Cardiac fibroblast (primary cell): Measurements from ENCODE around the gene APOC3.

Experiments
- DNase-seq, 2 donors: peaks; one replicate each; pipeline versions ENCODE4 v3.0.0 to v3.0.0-alpha.2; 2010; ENCODE audit warnings: low read depth in 2 of 2
- H3K4me3 ChIP-seq, 2 donors: replicated peaks in 1 of 2; 1 replicate in 1 of 2; 2 replicates in 1 of 2; pipeline ENCODE4 v1.5.1; 2011; ENCODE audit warnings: low read depth in 2 of 2, low read length in 2 of 2, mild to moderate bottlenecking in 2 of 2, moderate library complexity in 1 of 2
- TF ChIP-seq, protein P1 (sequence below): IDR thresholded peaks from one replicate; pipeline ENCODE4 v1.5.1; 2011; ENCODE audit warnings: low read depth, mild to moderate bottlenecking, low read length, inconsistent platforms

Gene APOC3

DNA sequence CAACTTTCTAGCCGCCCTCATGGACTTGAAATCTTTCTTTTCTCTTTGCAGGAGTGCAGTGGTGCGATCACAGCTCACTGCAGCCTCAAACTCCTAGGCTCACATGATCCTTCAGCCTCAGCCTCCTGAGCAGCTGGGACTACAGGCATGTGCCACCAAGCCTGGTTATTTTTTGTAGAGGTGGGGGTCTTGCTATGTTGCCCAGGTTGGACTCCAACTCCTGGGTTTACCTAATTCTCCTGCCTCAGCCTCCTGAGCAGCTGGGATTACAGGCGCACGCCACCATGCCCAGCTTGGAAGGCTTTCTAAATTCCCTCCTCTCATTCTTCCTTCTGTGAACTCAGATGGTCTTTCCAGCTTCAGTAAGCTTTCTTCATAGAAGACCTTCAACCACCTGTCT lies 12.4 kb downstream of the APOC3 start:
- TF ChIP-seq, protein P1, sequence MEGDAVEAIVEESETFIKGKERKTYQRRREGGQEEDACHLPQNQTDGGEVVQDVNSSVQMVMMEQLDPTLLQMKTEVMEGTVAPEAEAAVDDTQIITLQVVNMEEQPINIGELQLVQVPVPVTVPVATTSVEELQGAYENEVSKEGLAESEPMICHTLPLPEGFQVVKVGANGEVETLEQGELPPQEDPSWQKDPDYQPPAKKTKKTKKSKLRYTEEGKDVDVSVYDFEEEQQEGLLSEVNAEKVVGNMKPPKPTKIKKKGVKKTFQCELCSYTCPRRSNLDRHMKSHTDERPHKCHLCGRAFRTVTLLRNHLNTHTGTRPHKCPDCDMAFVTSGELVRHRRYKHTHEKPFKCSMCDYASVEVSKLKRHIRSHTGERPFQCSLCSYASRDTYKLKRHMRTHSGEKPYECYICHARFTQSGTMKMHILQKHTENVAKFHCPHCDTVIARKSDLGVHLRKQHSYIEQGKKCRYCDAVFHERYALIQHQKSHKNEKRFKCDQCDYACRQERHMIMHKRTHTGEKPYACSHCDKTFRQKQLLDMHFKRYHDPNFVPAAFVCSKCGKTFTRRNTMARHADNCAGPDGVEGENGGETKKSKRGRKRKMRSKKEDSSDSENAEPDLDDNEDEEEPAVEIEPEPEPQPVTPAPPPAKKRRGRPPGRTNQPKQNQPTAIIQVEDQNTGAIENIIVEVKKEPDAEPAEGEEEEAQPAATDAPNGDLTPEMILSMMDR = no peak
- no peak overlapping the region for H3K4me3 ChIP-seq
- no peak for DNase-seq

DNA sequence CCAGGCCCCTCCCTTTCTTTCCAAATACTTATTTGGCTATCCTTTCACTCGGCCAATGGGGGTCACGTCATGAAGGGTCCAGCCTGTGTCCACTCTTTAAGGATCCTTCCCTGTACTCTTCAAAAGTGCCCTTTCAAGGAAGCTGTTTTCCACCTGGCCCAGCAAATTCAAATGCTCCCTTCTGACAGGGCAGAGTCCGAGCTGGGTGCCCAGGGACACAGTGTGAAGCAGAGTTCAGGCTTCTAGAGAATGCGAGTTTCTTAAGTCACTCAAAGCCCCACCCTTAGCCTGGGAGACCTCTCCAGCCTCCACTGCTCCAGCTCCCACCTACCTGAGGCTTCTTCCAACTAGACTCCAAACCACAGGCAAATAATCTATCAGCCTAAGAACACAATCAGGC lies 13.2 kb downstream of the APOC3 start:
- no peak for DNase-seq
- H3K4me3 ChIP-seq = no peak overlapping the region
- TF ChIP-seq, protein P1 = no peak

DNA sequence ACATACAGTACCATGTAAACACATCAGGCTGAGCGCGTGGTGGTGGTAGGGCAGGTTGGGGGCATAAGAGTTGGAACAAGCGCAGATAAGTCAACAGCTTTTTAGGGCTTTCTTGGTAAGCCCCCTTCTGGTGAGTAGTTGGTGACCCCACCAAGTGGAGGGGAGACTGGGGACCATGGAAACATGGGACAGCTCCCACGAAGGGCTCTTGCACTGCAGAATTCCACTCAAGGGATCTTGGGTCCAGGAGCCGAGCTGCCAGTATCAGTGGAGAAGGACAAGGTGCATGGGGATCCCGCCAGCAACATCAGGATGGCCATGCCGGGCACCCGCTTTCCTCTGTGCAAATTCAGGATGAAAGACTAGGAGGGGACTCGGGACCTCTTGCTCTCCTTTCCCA lies 14.0 kb downstream of the APOC3 start:
- no peak for DNase-seq
- no peak overlapping the region for H3K4me3 ChIP-seq
- TF ChIP-seq, protein P1 = no peak

DNA sequence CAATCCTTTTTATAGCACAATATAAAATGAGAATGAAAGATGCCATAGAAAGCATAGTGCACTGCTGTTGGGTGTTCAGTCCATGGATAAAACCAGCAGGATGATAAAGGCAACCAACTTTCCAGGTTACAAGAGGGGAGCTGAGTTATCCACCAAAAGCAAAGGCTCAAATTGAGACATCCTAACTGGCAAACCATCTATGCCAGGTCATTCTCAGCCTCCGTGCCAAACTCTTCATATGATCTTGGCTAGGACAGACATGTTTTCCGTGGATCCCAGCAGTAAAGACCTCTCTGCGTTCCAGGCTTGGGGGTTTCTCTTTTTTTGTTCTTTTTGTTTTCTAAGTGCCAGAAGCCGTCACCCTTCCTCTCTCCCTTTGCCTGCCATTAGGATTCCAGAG lies 15.0 kb downstream of the APOC3 start:
- TF ChIP-seq, protein P1 = no peak
- H3K4me3 ChIP-seq = no peak overlapping the region
- DNase-seq = no peak

DNA sequence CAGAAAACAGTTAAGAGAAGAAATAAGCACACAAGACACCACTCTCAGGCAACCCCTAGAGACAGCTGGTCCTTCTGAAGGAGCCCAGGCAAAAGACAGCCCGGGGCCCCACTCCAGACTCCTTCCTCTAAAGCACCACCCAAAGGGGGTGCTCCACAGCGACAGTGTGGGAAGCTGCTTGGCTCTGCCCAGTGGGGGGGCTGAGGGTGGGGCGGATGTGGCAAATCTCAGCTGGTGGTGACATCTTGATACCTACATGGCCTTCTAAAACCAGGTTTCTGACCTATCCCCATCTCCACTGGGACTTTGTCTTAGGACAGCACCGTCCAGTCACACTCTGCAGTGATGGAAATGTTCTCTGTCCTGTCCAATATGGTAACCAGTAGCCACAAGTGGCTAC lies 17.9 kb downstream of the APOC3 start:
- no peak overlapping the region for H3K4me3 ChIP-seq
- TF ChIP-seq, protein P1 = no peak
- no peak for DNase-seq

DNA sequence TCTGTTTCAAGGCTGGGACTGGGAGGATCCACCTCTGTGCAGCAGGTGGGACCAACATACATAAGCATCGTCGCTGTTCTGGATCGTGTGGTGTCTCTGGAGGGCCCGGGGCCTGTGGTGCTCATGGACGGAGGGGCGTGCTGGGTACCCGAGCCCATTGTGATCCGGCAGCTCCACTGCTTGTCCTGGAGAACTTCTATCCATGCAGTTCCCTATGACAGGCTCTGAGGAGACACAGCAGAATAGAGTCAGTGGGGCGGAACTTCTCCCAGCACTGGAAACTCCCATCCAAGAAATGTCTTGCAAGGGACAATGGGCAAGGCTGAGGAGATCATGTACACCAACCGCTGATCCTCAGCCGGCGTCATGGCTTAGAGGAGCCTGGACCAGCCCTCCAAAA lies 19.4 kb downstream of the APOC3 start:
- no peak for DNase-seq
- TF ChIP-seq, protein P1 = no peak
- H3K4me3 ChIP-seq = no peak overlapping the region

DNA sequence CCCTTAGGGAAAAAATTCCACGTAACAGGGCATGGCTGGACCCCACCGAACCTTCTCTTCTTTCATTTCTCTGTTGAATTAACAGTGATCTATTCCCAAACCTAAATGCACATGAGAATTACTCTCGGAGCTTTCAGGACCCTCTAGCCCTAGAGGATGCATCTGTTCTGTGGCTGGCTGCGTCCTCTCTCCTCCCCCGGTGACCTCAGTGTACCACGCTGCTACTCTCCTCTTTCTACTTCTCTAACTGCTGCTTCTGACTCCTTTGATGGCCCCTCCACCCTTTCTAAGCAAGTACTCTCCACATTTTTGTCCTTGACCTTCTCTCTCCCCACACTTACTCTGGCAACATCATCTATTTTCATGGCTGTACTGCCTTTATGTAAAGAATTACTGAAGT lies 19.8 kb downstream of the APOC3 start:
- DNase-seq = no peak
- TF ChIP-seq, protein P1 = no peak
- no peak overlapping the region for H3K4me3 ChIP-seq
